DMS 273 (cell line): ENCODE results near the gene ROR2.

Source experiments
- DNase-seq: peaks from one replicate; lab custom pipeline; 2025; ENCODE audit not compliant: unreplicated experiment; lab: John Stamatoyannopoulos, UW

Gene ROR2

GRCh38 chr9:91589101-91589553 lies 360.9 kb downstream of the ROR2 start:
- DNase-seq = peak; percentile 7

DNA sequence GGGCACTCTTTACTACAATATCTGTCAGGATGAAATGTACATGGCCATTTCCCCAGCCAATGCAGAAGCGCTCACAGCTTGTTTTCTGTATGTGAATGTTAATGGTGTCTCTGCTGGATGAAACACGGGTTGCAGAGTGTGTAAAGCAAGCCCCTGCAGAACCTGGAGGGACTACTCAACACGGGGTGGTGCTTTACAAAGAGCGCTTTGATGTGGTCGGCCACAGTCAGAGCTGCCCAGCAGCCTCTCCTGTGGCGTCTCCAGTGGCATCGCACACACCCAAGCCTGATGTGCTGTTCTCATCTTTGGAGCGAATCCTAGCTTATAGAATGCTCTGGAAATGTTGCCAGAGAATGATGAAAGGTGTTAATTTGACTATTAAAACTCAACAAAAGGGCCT lies 363.7 kb downstream of the ROR2 start:
- no peak for DNase-seq

DNA sequence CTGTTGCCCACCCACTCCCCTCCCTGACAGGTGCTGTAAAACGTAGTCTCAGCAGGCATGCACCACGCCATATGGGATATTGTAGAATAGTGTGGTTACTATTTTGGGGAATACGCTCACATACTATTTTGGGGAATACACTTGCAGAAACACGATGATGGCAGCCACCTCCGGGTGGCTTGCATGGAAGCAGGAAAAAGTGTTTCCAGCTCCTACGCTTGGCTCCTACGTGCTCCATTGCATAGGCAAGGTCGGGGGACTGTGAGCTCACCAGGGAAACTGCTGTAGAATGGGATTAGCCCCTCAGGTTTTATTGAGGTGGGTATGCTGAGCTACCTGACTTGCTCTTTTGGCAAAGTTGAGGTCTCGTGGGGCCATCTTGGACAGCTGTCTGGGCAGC lies 366.1 kb downstream of the ROR2 start:
- DNase-seq = no peak

DNA sequence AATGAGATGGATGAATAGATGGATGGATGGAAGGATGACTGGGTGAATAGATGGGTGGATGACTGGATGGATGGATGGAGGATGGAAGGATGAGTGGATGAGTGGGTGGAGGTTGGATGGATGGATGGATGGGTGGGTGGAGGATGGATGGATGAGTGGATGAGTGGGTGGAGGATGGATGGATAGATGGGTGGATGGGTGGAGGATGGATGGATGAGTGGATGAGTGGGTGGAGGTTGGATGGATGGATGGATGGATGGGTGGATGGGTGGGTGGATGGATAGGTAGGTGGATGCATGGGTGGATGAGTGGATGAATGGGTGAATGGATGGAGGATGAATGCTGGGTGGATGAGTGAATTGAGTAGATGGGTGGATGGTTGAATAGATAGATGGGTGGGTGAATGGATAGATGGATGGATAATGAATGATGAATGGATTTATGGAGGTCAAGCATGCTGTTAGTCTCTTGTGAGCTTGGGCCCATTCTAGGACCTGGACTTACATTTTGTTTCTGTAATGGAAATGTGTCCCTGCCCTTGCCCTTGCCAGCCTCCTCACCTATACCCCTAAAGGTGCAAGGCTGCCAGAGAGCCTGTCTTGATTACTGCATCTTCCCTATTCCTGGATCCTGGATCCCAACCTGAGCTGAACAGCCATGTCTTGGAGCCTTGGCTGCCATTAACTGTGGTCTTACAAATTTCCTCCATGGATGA lies 366.7 kb downstream of the ROR2 start:
- no peak for DNase-seq

GRCh38 chr9:91582181-91582580 lies 367.8 kb downstream of the ROR2 start:
- no peak for DNase-seq

GRCh38 chr9:91580136-91580535 lies 369.9 kb downstream of the ROR2 start:
- DNase-seq = peak; percentile 16

GRCh38 chr9:91578911-91579310 lies 371.1 kb downstream of the ROR2 start:
- no peak for DNase-seq

GRCh38 chr9:91577633-91578061 lies 372.4 kb downstream of the ROR2 start:
- DNase-seq = peak; percentile 54

DNA sequence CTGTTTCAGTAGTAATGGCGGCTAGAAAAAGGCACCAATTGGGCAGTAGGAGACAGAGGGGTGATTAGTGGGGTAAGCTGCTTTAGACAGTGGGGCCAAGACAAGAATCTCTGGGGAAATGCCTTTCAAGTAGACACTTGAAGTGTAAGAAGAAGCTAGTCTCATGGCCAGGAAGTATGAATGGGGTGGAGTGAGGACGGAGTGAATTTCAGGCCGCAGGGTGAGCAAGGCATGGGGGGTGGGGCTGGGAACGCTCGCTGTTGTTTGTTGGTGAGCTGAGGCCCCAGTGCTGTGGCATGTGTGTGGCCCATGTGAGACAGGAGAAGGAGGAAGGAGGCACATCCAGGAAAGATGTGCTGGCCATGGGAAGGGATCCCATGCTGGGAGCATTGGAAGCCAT lies 377.2 kb downstream of the ROR2 start:
- DNase-seq = no peak

DNA sequence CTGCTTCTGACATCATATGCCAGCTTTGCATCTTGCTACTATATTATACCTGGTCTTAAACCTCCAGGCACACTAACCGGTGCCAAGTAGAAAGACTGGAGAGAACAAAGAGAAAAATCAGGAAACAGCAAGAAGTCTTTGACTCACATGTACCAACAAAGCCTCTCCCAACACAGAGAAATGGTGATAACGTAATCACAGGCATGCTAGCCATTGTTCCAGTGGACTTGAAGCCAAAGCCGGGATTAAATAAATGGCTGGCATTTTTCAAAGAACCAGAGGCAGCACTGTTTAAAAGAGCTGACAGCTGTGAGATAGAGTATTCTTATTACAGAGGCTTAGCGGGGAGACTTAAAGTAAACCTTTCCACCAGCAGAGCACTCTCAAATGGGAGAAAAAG lies 378.0 kb downstream of the ROR2 start:
- no peak for DNase-seq

GRCh38 chr9:91571036-91571435 lies 379.0 kb downstream of the ROR2 start:
- no peak for DNase-seq

DNA sequence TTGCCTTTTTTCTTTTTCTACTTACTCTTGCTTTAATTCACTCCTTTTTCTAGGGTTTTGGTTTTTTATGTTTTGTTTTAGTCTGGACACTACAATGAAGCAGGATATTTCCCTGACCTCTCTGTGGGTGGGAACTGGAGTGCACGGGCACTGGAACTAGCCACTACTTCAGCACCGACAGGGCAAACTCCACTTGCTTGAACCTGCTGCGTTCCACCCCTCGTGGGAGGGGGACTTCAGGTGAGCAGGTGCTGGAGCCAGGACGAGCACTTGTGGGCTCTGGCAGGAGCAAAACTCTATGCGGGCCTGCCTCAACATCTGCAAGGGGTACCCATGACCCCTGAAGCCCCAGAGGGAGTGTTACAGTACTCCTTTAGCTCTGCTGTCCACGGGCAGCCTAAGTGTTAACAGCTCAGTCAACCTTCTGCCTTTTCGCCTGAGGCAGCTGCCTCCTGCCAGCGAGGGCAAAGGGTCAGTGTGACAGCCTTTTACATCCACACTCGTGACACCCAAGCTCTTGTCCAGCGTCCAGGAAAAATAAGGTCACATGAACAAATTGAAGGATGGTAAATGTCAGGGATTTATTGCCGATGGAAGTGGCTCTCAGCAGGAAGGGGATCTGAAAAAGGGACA lies 382.3 kb downstream of the ROR2 start:
- DNase-seq = no peak

DNA sequence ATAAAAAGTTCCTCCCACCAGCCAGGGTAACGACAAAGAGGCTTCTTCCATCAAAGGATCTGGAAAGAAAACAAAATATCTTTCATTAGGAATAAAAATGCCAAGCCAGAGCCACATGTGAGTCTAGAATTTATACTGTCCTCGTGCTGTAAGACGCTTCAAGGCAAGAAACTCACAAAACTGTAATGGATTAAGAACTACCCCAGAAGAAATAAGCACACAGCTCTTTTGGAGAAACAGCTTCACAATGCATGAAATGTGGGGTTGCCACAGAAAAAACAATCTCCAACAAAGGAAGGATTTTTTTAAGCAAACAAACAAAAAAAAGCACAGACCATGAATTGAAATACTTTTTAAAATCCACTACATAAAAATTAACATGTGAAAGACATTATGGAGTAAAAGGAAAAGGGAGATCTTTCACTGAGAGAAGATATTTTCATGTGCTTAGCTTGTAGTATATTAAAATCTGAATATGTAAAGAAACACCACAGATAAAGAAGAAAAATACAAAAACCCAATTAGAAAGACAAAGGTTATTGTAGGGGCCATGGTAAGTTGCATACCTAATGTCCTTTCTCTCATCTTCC lies 385.9 kb downstream of the ROR2 start:
- DNase-seq = no peak

DNA sequence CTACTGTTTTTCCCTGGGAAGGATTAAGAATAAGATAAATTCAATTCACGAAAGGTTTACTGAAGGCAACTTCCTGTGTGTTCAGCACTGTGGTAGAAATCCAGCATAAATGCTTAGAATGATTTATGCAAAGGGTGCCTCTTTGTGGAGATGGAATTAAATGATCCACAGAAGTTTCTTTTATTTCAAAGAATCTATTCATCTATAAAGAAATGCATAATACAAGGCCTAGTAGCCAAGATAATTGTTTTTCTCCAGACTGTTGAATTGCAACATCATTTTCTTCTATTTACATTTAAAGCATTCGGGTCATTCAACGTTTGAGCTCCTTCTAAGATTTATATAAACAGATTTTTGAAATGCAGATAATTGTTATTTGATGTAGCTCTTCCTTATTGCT lies 387.6 kb downstream of the ROR2 start:
- no peak for DNase-seq

DNA sequence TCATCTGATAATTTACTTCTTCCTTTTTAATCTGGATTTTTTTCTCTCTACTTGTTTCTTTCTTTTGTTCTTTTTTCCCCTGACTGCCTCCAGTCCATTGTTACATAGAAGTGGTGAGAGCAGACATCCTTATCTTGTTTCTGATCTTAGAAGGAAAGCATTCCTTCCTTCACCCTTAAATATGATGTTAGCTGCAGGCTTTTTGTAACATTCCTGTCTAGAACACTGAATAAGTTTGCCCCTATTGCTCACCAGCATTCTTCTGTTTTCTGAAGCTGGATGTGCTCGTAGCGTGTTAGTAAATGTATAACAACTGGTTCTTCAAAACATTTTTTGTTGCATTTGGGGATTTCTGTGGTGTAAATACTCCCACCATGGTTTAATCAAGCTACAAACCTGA lies 389.7 kb downstream of the ROR2 start:
- DNase-seq = no peak

DNA sequence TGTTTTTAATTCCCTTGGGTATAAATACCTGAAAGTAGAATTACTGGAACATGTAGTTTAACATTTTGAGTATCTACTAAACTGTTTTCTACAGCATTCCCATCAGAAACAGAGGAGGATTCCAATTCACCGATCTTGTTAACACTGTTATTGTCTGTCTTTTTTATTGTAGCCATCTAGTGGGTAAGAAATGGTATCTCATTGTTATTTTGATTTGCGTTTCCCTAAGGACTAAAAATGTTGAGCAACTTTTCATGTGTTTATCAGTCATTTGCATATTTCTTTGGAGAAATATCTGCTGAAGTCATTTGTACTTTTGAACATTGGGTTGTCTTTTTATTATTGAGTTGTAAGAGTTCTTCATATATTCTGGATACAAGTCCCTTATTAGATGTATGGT lies 391.1 kb downstream of the ROR2 start:
- no peak for DNase-seq

GRCh38 chr9:91558395-91558794 lies 391.6 kb downstream of the ROR2 start:
- DNase-seq = no peak

GRCh38 chr9:91557327-91557726 lies 392.7 kb downstream of the ROR2 start:
- no peak for DNase-seq

DNA sequence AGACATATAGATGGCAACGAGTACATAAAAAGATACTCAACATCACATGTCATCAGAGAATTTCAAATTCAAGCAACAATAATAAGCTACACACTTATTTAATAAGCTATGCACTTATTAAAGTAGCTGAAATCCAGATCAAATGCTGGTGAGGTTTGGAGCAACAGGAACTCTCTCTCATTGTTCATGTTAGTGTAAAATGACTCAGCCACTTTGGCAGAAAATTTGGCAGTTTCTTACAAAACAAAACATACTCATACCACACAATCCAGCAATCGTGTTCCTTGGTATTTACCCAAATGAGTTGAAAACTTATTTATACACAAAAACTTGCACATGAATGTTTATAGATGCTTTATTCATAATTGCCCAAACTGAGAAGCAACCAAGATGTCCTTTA lies 394.9 kb downstream of the ROR2 start:
- no peak for DNase-seq

- DNase-seq = no peak
Observed at GRCh38 chr9:91549177-91549576, 400.9 kb downstream of the ROR2 start.

- DNase-seq = no peak
Observed at GRCh38 chr9:91547081-91547480, 402.9 kb downstream of the ROR2 start.

DNA sequence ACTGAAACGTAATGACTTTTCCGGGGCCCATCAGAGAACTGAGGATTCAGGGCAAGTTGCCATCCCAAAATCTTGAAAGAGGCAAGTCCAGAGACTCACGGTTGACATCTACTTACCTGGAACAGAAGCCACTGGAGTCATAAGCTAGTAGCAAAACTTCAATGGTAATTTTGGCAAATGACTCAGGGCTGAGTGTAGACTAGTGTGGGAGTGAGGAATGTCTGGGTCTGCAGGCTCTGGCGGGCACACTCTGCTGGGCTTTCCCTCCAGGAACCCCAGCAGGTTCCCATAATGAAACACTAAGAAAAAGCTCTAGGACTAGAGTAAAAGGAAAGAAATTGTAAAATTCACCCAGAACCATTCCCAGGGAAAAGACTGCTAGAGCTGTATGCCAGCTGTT lies 403.5 kb downstream of the ROR2 start:
- DNase-seq = no peak
